NCI-H1417 (cell line): Measurements from ENCODE around the gene SLC25A45.
"Not testable (repeated sequence)": the region's sequence is repeated elsewhere in the genome, so short reads cannot be mapped to it uniquely, and the experiment has no call there.

Experiments used
- DNase-seq, 3 experiments: peaks; one replicate each; lab custom pipeline; 2025; lab: John Stamatoyannopoulos, UW

Gene SLC25A45

GRCh38 chr11:65362966-65363365, 19.5 kb downstream of the SLC25A45 start:
- no peak for DNase-seq

- DNase-seq: no peak
Observed at GRCh38 chr11:65362320-65362931, 20.0 kb downstream of the SLC25A45 start.

GRCh38 chr11:65357856-65358356, 24.5 kb downstream of the SLC25A45 start:
- no peak for DNase-seq

GRCh38 chr11:65356394-65356972, 26.0 kb downstream of the SLC25A45 start:
- peak in 2 of 3 experiments; percentile 28 to 50 for DNase-seq

- peak in 2 of 3 experiments; percentile 84 to 88 for DNase-seq
Observed at GRCh38 chr11:65355776-65356393, 26.6 kb downstream of the SLC25A45 start.

- peak; percentile 52 to 88 (median 84) for DNase-seq
Observed at GRCh38 chr11:65355013-65355775, 27.3 kb downstream of the SLC25A45 start.

GRCh38 chr11:65354265-65355012, 28.0 kb downstream of the SLC25A45 start, which contains the start of gene TIGD3:
Gene TIGD3, plus strand, starts transcription at chr11:65354751. Its CDS starts 1,058 bp downstream, at chr11:65355809.
- DNase-seq: peak; percentile 95 to 99 (median 99)

- DNase-seq: peak in 1 of 3 experiments; percentile 79
Observed at GRCh38 chr11:65353900-65354264, 28.6 kb downstream of the SLC25A45 start.

GRCh38 chr11:65353376-65353775, 29.1 kb downstream of the SLC25A45 start:
- DNase-seq: no peak

- DNase-seq: peak in 1 of 3 experiments; percentile 14
Observed at GRCh38 chr11:65352783-65353182, 29.7 kb downstream of the SLC25A45 start.

GRCh38 chr11:65351511-65351910, 30.9 kb downstream of the SLC25A45 start:
- DNase-seq: no peak

- DNase-seq: no peak
Observed at GRCh38 chr11:65341856-65342255, 40.6 kb downstream of the SLC25A45 start.

- DNase-seq: no peak
Observed at GRCh38 chr11:65340226-65340625, 42.2 kb downstream of the SLC25A45 start.

- no peak for DNase-seq
Observed at GRCh38 chr11:65338676-65339075, 43.8 kb downstream of the SLC25A45 start.

GRCh38 chr11:65334696-65335295, 47.6 kb downstream of the SLC25A45 start:
- peak in 2 of 3 experiments; percentile 46 to 69 for DNase-seq

GRCh38 chr11:65332591-65332990, 49.9 kb downstream of the SLC25A45 start:
- DNase-seq: not testable (repeated sequence)

GRCh38 chr11:65330544-65330943, 51.9 kb downstream of the SLC25A45 start:
- no peak for DNase-seq

GRCh38 chr11:65329944-65330403, 52.5 kb downstream of the SLC25A45 start:
- peak; percentile 76 to 93 (median 93) for DNase-seq

- no peak for DNase-seq
Observed at GRCh38 chr11:65329478-65329877, 53.0 kb downstream of the SLC25A45 start.

GRCh38 chr11:65327021-65327420, 55.4 kb downstream of the SLC25A45 start:
- no peak for DNase-seq

- no peak for DNase-seq
Observed at GRCh38 chr11:65325435-65325834, 57.0 kb downstream of the SLC25A45 start.
